ENCODE measurements around the gene EDA.

EDA gene

GRCh38 chrX:69616457-69617203 lies 717 bp downstream of the EDA start:
- TF ChIP-seq CTCF (IDR thresholded peaks at IDR 0.05; ENCODE audit: poor library complexity, severe bottlenecking) = no peak
- peak overlapping the region; percentile 36 for H3K4me3 ChIP-seq (ENCODE audit: severe bottlenecking)
- H3K36me3 ChIP-seq (ENCODE audit: low read depth) = no peaks in the 10 kb centered on the region
- ATAC-seq (ENCODE audit: low read depth) (no peak; the same call in 1 of the 3 replicates), DNase-seq (ENCODE audit: low spot score) (peak; percentile 19)
- H3K9me3 ChIP-seq (ENCODE audit: severe bottlenecking) = no peaks in the 10 kb centered on the region
- H3K27me3 ChIP-seq (ENCODE audit: insufficient read depth, poor library complexity, severe bottlenecking) = no peaks in the 10 kb centered on the region
- no peaks in the 10 kb centered on the region for H3K4me1 ChIP-seq (ENCODE audit: insufficient read depth, poor library complexity, severe bottlenecking)
- no peak overlapping the region for H3K27ac ChIP-seq (ENCODE audit: poor library complexity, severe bottlenecking)

GRCh38 chrX:69618803-69619202 lies 2.9 kb downstream of the EDA start:
- no peak for ATAC-seq (ENCODE audit: low read depth)
- Histone ChIP-seq H3K9me3 (ENCODE audit: severe bottlenecking) (no peaks in the 10 kb centered on the region), H3K27ac (ENCODE audit: poor library complexity, severe bottlenecking) (no peak overlapping the region), H3K4me1 (ENCODE audit: insufficient read depth, poor library complexity, severe bottlenecking) (no peaks in the 10 kb centered on the region), H3K4me3 (ENCODE audit: severe bottlenecking) (no peak overlapping the region), H3K27me3 (ENCODE audit: insufficient read depth, poor library complexity, severe bottlenecking) (no peaks in the 10 kb centered on the region), H3K36me3 (ENCODE audit: low read depth) (no peaks in the 10 kb centered on the region)
- no peak for DNase-seq (ENCODE audit: low spot score)
- peak; percentile 47 for TF ChIP-seq CTCF (IDR thresholded peaks at IDR 0.05; ENCODE audit: poor library complexity, severe bottlenecking)

- no peak for ATAC-seq (ENCODE audit: low read depth)
- H3K9me3 ChIP-seq (ENCODE audit: severe bottlenecking) = no peaks in the 10 kb centered on the region
- H3K27ac ChIP-seq (ENCODE audit: poor library complexity, severe bottlenecking) = no peak overlapping the region
- no peaks in the 10 kb centered on the region for H3K36me3 ChIP-seq (ENCODE audit: low read depth)
- H3K27me3 ChIP-seq (ENCODE audit: insufficient read depth, poor library complexity, severe bottlenecking) = no peaks in the 10 kb centered on the region
- H3K4me1 ChIP-seq (ENCODE audit: insufficient read depth, poor library complexity, severe bottlenecking) = no peaks in the 10 kb centered on the region
- TF ChIP-seq CTCF (IDR thresholded peaks at IDR 0.05; ENCODE audit: poor library complexity, severe bottlenecking) = no peak
- no peak for DNase-seq (ENCODE audit: low spot score)
- no peak overlapping the region for H3K4me3 ChIP-seq (ENCODE audit: severe bottlenecking)
These were observed 10.2 kb downstream of the EDA start for GRCh38 chrX:69626129-69626528.

- no peak for ATAC-seq (ENCODE audit: low read depth)
- Histone ChIP-seq H3K9me3 (ENCODE audit: severe bottlenecking) (no peaks in the 10 kb centered on the region), H3K4me3 (ENCODE audit: severe bottlenecking) (no peak overlapping the region), H3K27me3 (ENCODE audit: insufficient read depth, poor library complexity, severe bottlenecking) (no peaks in the 10 kb centered on the region), H3K4me1 (ENCODE audit: insufficient read depth, poor library complexity, severe bottlenecking) (no peaks in the 10 kb centered on the region), H3K36me3 (ENCODE audit: low read depth) (no peaks in the 10 kb centered on the region), H3K27ac (ENCODE audit: poor library complexity, severe bottlenecking) (no peak overlapping the region)
- DNase-seq (ENCODE audit: low spot score) = no peak
- TF ChIP-seq CTCF (IDR thresholded peaks at IDR 0.05; ENCODE audit: poor library complexity, severe bottlenecking) = no peak
These were observed 11.8 kb downstream of the EDA start for GRCh38 chrX:69627744-69628143.

GRCh38 chrX:69630147-69630546 lies 14.2 kb downstream of the EDA start:
- Histone ChIP-seq H3K4me1 (ENCODE audit: insufficient read depth, poor library complexity, severe bottlenecking) (no peaks in the 10 kb centered on the region), H3K27me3 (ENCODE audit: insufficient read depth, poor library complexity, severe bottlenecking) (no peaks in the 10 kb centered on the region), H3K9me3 (ENCODE audit: severe bottlenecking) (no peaks in the 10 kb centered on the region), H3K27ac (ENCODE audit: poor library complexity, severe bottlenecking) (no peak overlapping the region), H3K36me3 (ENCODE audit: low read depth) (no peaks in the 10 kb centered on the region), H3K4me3 (ENCODE audit: severe bottlenecking) (no peak overlapping the region)
- TF ChIP-seq CTCF (IDR thresholded peaks at IDR 0.05; ENCODE audit: poor library complexity, severe bottlenecking) = no peak
- DNase-seq (ENCODE audit: low spot score) (no peak), ATAC-seq (ENCODE audit: low read depth) (no peak)
